NCI-H1930 (cell line): ENCODE data around the gene ARMH4.

Source experiments
- DNase-seq, 2 experiments: peaks; one replicate each; lab custom pipeline; 2025; lab: John Stamatoyannopoulos, UW

Gene ARMH4

DNA sequence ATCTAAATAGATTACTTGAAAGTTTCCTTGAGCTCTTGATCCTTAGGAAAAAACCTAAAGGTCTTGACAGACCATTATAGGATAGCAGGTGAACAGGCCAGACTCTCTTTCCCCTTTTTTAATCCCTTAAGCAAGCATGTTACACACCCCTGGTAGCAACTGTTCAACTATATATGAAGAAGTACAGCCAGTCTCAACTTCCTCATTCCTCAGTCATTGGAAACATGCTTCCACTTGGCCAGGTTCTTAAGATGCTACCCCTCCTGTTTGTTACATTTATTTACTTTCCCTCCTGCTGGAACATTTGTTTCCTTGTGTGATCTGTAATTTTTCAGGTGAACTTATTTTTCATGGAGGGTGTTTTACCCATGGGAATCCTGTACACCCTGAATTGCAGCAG lies 124.1 kb downstream of the ARMH4 start:
- no peak for DNase-seq

DNA sequence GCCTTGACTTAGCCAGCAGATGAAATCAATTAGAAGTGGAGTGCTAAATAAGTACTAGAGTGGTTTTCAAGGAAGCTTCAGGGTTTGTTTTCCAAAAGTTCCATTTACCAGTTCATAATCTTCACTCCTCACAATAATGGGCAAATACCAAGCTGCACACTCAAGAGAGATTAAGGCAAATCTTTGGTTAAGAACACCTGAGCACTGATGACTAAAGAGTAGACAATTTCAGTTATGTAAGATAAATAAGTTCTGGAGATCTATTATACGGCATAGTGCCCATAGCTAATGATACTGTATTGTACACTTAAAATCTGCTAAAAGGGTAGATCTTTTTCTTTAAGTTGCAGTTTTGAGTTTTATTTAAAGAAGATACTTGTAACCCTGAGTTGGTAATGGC lies 125.0 kb downstream of the ARMH4 start:
- DNase-seq = no peak

DNA sequence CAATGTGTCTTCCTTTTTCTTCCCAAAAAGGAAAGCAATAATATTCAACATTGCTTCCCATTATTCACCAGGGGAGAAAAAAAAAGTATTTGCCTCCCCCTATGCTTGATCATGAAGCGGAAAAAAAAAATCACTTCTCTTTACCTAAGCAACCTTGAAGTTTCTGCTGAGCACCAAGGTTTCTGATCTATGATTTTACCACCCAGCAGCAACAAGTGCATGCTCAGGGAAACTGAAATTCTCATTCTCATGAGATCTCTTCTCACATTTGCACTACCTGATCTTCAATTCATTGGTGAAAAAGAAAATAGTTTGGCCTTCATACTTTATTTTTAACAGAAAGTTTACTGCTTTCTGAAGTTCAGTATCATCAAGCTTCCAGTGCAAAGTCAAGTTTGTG lies 125.8 kb downstream of the ARMH4 start:
- DNase-seq = no peak

DNA sequence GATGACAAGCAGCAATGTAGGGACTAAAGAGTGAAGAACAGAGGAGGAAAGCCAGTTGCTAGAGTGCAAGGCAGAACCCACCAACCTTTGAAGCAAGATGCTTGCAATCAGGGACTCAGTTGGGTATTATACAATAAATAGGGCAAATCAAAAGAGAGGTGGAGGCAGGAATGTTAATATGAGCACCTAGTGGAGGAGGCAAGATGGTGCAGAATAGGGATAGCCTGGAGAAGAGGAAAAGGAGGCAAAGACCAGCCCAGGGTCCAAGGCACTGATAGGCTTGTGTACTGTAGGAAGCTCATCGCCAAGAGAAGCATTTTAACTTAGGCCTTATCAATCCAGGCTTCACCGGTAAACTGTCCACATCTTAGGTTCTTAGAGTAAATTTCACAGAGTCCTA lies 137.2 kb downstream of the ARMH4 start:
- no peak for DNase-seq

GRCh38 chr14:58002618-58003017 lies 149.4 kb downstream of the ARMH4 start:
- no peak for DNase-seq

- no peak for DNase-seq
Observed at GRCh38 chr14:57999979-58000378, 152.0 kb downstream of the ARMH4 start.

- DNase-seq = no peak
Observed at GRCh38 chr14:57999471-57999870, 152.5 kb downstream of the ARMH4 start.

DNA sequence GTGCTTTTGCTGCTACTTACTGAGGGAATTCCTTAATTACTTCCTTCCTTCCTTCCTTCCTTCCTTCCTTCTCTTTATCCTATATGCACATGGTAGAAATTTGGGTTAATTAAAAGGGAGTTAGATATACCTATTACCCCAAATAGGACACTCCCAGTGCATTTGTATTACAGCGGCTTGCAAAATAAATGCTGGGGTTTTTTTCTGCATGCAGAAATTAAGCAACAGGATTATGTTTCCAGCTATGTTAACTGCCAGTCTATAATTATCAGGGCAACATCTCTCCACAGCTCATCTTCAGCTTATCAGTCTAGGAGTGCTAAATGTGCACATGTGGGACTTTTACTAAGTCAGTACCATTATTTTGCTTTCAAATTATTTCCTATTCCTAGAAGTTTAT lies 153.2 kb downstream of the ARMH4 start:
- DNase-seq = no peak

- no peak for DNase-seq
Observed at GRCh38 chr14:57991353-57991752, 160.7 kb downstream of the ARMH4 start.

- DNase-seq = no peak
Observed at GRCh38 chr14:57988445-57988844, 163.6 kb downstream of the ARMH4 start.

DNA sequence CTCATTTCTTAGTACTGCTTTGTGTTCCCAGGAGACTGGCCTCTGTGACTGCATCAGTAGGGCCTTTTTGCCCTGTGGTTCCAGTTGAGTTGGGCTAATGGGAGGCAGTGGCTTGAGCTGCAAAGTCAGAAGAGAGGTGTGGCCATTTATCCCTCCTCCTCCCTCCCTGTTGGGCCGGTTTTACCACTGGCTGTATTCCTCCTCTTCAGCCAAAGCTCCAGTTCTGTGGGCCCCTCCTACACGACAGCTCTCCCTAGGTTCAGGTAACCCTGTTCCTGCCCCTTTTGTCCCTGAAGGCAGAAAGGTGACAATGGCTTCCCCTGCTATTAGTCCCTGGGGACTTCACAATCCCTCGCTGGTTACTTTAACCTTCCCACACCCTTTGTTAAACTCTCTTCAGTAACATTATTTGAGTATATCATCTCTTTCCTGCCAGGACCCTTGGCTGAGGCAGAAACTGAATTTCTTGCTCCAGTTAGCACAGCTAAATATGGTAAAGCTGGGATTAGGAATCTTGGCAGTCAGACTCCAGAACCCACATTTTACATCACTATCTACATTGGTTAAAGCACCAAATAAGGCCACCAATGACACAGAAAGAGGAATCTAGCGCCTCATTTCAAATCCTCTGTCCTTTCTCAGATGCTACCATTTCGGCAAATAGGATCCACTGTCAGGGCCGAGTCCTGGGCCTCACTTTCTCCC lies 164.3 kb downstream of the ARMH4 start:
- DNase-seq = no peak

DNA sequence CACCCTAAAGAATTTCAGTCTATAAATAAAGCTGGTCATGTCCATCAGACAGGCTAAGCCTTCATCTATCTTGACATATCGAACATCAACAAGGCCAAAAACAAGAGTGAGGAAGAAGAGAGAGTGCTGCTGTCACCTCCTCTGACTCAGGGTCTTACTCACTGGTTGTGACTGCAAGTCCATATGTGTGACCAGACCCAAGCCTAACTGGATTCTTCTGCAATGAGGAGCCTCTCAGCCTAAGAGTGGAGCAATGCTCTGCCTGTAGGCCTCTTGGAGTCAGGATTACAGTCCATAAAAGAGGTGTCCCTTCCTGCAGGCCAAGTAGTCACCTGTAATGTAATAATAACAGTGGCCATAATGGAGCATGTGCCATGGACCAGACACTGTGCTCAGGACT lies 165.0 kb downstream of the ARMH4 start:
- DNase-seq = no peak

GRCh38 chr14:57982804-57983634 lies 169.0 kb downstream of the ARMH4 start:
- no peak for DNase-seq

DNA sequence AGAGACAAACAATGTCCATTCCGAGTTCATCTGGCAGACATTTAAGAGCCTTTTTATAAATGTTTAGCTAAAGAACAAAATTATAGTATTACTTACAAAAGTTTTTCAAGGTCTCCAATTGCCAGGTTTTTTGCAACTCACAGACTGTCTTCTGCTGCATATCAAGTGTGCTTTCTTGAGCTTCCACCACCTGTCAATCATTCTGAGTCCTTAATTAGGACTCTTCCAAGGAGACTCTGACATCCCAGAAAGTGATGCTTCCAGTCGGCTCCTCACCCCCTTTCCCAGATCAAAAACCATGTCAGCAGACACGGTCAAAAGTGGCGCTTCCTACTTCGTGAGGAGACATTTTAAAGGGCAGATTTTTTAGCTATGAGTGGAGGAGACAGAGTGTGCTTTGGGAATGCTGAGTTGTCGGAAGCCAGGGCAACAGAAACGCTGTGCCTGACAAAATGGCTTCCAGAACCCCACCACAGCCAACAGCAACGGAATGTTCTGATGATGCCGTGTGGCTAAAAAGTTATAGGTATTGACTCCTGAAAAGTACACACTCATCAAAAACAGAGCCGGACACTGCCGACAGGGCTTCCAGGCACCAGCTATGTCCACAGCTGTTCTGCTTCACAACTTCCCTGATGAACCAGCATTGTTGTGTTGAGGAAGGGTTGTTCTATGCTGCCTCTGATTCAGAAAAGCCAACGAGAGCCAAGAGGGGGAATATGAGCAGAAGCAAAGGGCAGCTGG lies 170.0 kb downstream of the ARMH4 start:
- DNase-seq = no peak

DNA sequence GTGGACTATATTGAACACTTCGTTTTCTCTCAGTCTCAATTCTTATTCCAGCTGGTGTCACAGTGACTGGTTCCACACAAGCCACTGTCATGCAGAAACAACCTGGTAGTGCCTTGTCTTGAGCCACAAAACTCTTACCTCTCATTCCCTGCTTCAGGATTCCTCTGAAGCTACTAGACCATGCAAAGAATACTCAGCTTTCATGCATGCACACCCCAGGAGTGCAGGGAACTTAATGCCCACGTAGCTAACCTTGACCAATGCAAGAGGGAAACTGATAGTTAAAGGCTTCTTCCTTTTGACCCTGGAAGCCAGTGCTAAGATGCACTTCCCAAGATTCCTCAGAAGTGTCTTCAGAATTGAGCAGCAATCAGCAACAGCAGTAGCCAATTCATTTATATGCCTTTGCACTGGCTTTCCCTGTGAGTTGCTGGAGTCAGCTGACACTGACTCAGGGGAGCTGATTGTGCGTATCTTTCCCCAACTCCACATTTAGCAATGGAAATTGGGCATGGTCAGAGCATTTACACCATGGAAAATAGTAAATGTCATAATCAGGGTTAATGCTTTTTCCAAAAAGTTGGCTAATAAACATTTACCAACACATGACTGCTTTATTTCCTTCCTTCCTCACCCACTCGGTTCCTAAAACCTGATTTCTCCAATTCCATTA lies 172.5 kb downstream of the ARMH4 start:
- no peak for DNase-seq

DNA sequence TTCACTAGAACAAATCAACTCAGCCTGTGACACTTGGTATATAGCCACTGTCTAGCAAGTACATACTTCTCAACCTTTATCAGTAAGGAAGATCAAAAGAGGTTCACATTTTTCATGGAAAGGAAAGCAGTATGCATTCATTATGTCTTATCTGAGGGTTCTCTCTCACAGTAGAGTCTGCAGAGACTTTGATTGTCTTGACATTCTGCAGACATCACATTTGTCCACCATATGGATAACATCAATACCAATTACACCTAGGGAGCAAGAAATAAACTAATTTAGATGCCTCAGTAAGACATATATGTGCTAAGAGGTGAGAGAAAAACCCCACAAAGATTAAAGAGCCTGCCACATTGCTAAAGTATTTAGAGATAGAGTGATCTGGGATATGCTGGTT lies 175.3 kb downstream of the ARMH4 start:
- DNase-seq = no peak

DNA sequence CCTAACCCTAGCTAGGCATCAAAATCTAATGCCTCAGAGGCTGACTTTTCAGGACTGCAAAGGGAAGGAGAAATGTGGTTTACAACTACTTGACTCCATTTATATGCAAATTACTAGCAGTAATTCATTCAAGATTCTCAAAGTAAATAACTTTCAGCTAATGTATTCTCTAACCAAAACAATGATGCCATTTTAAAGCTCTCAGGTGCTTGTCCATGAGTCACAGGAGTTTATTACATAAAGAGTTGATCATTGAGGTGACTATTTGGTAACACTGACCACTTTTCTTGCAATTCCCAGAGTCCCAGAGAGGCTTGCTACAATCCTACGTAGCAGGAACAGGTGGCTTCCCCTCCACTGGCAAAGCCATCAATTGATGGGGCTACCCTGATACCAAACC lies 177.1 kb downstream of the ARMH4 start:
- no peak for DNase-seq

GRCh38 chr14:57970594-57970993 lies 181.4 kb downstream of the ARMH4 start:
- DNase-seq = no peak

DNA sequence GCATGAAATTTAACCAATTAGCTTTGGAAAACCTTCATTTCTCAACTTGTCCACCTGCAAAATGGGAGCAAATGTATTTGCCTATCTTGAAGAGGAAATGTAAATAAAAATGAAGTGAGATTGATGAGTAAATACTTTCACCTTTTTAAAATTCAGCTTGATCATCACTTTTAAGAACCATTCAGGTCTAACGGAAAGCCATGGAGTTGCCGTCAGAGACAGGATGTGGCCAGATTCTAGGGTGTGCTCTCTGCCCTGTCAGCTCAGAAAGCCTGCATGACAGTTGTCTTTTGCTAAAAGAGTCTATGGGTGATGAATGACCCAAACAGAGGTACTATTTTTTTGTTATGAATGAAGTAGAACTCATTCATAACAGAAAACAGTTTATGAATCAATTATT lies 181.8 kb downstream of the ARMH4 start:
- no peak for DNase-seq

- no peak for DNase-seq
Observed at GRCh38 chr14:57963071-57963470, 188.9 kb downstream of the ARMH4 start.

DNA sequence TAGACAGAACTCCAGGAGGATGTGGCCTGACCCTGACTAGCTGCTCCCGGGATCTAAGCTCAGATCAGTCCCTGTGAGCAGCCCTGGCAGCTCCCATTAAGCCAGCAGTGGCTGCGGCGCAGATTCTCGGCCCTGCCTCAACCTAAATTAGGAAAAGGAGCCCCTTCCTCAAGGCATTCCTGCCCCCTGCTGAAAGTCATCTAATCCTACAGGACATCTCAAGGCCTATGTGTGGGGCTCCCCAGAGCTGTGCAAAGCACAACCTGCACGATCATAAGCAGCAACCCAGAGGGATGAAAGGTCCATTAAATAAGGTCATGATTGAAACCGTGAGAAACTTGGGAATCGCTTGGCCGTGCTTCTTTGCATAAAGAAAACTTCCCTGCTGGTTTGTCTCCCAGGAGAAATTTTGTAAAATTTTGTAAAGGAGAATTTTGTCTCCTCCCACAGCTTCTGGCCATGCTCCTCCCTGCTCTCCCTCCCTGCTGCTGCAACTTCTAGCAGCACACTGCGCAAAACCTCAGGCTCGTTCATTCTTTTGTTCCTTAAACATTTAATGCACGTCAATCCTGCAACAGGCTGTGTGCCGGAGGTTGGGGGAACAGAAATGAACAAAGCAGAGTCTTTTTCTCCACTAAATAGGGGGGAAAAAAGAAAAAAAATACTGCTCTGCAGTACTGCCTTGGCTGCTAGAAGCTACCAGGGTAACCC lies 189.5 kb downstream of the ARMH4 start:
- peak; percentile 19 to 20 for DNase-seq

DNA sequence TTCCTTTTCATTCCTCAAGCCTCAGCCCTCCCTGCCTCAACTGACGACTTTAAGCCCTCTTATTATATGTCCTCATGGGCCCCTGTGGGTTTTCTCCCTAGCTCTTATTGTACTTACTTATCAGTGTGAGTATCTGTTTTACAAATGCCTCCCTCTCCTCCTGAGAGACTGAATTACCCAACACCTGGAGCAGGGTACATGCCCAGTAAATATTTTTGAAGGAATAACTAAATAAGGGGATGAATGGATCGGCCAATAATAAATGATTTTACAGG lies 190.3 kb downstream of the ARMH4 start:
- DNase-seq = no peak
